KBM-7 (cell line): ENCODE data around the gene RINL.
A peak's percentile ranks its signal among the peaks of the same experiment; 100 is the strongest.
"Not testable (repeated sequence)": the region's sequence is repeated elsewhere in the genome, so short reads cannot be mapped to it uniquely, and the experiment has no call there.

Experiments used
- DNase-seq: peaks from one replicate; pipeline ENCODE4 v3.0.0-alpha.2; 2015
- in situ Hi-C: fragments of 300-500 bp; cut with MboI; formaldehyde crosslinking; loops from 2 replicates; pipeline ENCODE4 v1.14.3; 2020; ENCODE audit warnings: low sequenced_read_pairs, low pct_unique_long_range_greater_than_20kb, mixed read lengths

RINL gene

DNA sequence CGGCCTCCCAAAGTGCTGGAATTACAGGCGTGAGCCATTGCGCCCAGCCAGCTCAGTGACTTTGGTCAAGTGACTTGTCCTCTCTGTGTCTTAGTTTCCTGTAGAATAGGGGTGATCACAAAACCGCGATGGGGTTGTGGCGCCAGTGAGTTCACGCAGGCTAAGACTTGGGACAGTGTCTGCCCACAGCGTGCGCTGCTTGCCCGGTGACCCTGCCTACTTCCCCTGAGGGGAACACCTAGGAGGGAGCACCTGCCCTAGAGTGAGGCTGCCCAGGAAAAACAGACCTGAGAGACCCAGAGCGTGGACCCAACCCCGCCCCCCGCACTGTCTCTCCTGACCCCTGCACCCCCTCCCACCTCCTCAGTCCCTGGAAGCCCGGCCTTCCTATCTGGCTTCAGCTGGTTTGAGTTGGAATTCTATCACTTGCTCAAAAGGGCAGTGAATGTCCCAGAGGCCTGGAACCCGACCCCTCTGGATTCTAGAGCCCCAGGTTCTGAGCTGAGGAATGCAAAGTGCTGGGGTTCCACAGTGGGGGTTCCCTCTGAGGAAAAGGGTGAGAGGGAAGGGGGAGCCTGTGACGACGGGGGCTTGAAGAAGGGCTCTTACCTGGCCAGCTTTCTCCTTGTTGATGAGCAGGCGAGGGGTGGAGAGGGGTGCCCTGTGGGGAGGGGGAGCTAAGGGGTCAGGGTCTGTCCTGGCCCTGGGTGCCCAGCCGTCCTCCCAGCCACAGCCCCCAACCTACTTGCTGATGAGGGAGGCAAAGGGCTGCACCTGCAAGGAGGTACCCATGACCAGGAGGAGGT lies 2.2 kb upstream of the RINL start:
- no peak for DNase-seq

DNA sequence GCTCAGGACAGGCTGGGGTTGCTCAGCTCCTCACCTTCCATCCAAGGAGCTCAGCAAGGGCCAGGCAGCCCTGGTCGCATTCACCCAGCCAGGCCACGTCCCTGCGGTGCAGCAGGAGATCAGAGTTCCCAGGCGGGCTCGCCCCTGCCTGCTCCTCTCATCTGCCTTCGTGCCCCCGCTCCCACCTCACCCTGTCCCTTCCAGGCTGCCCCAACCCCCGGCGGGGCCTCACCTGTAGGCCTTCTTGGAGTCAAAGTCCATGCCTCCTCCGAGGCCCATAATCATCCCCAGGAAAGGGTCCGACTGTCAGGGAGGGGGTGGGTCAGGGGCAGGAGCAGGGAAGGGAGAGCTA lies 1.3 kb upstream of the RINL start:
- in situ Hi-C loops, result no loop called here

More for the DNA sequence above, 2.2 kb upstream of the RINL start:
- in situ Hi-C loops, result no loop called here

DNA sequence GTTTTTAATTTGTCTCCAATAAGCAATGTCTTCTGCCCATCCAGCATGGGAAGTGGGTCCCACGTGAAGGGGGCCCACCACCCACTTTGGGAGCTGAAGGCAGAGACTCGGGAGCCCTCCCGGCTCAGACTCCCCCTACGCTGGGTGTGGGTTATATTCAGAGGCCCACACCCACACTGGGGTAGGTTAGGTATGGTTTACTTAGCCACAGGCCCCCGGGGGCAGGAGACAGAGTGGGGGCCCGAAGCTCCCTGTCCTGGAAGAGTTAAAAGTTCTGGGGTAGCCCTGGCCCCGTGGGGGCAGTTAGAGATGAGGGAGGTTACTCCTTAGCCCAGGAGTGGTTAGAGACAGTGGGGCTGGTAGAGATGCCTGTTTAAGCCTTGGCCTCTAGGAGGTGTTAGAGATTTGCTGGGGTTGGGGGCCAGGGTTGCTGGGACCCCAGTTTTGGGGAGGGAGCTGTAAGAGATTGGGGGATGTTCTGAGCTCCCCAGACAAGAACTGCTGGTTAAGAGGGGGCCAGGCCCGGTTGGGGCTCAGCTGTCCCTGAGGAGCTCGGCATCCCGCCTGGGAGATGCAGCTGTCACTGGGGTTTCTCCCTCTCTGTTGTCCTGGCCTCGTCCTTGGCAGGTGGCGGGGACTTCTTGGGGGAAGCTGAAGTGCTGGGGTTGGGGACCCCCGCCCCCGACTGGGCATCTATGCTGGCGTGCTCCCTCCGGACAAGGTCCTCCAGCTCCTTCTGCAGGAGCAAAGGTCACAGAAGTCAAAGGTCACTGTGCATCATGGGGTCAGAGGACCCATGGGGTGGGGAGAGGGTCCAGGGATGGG lies 712 bp upstream of the RINL start:
- in situ Hi-C loops, result no loop called here
- no peak for DNase-seq

More for the DNA sequence above, 1.3 kb upstream of the RINL start:
- DNase-seq, result no peak

DNA sequence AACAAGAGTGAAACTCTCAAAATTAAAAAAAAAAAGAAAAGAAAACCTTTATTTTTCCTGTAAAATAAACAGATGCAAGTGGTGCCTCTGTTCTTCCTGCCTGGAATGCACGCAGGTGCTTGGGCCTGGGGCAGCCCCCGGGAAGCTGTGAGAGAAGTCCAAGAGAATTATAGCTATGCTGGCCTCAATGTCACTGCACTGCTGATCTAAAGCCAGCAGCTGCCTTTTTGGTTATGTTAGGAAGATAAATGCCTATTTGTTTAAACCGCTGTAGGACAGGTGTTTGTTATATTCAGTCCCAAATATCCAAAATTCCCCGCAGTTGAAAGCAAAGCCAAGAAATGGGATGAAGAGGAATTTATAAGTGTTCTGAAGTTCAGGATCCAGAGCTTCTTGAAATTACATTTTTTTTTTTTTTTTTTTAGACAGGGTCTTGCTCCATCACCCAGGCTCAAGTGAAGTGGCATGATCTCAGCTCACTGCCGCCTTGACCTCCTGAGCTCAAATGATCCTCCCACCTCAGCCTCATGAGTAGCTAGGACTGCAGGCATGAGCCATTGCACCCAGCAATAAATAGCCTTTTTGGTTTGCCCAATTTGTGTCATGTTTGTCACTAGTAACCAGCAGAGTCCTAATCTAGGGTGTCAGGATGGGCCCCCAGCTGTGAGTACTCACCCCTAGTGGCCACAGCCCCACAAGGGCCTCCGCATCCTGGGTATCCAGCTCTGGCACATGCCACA lies 2.2 kb downstream of the RINL start:
- no peak for DNase-seq
- in situ Hi-C loops, result no loop called here

- in situ Hi-C loops, DNase-seq: not testable (repeated sequence)
These were observed 4.7 kb downstream of the RINL start for GRCh38 chr19:38873400-38873799.

- in situ Hi-C loops, result no loop called here
- DNase-seq, result no peak
These were observed 7.5 kb downstream of the RINL start for GRCh38 chr19:38870612-38871011.

DNA sequence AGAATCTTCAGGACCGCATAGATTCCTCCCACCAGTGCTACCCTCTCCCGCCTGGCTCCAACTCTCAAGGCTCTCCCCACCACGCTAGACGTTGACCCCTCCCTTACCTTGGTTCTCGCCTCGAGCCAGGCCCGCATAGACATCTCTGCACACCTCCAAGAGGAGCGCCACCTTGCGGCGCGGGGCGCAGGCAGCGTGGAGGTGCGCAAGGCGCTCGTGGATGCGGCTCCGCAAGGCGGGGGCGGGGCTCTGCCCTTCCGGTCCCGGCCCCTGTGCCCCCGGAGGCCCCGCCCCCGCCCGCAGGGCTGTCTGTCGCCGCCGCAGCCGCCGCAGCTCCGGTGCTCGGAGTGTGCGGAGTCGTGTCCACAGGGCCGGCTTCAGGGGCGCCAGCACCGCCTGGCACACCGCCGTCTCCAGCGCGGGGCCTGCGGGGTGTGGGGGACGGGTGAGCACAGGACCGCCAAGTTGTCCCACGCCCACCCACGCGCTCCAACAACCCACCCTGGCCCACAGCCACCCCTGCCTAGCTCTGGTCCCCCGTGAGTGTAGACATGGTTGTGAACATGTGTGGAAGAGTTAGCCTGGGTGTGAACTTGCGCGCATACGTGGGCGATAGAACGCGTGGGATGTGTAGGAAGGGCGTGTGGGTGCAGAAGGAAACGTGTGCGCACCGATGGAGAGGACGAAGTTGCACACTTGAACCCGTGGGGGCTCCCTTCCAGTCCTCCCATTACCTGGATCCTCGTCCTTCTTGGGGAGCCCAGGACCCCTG lies 8.1 kb downstream of the RINL start:
- in situ Hi-C loops, result no loop called here
- peak; percentile 92 for DNase-seq

DNA sequence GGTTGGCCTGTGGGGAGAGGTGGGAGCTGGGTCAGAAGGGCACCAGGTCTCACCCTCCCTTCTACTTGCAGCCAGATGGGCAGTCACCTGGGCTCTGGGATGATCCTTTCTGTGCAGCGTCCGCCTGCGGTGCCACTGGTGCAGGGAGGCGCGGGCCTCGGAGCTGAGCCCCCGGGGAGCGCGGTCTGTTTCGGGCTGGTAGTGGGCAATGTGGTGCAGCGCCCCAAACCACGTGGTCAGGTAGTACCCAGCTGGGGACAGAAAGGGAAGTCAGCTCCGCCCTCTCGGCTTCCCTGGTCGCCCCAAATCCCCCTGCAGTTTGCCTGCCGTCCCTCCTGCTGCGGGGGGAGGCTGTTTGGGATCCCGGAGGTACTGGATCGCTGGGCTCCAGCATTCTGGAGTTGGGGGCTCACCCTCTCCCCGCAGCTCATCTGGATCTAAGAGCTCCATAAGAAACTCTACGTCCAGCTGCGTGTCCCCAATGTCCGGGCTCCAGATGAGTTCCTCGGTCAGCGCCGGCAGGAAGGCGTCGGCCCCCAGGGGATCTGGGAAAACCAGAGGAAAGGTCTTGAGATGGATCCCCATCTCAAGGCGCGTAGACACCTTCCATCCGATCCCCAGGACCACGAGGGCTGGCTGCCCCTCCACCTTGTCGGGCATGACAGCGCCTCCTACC lies 8.8 kb downstream of the RINL start:
- DNase-seq, result no peak
- in situ Hi-C loops, result no loop called here

DNA sequence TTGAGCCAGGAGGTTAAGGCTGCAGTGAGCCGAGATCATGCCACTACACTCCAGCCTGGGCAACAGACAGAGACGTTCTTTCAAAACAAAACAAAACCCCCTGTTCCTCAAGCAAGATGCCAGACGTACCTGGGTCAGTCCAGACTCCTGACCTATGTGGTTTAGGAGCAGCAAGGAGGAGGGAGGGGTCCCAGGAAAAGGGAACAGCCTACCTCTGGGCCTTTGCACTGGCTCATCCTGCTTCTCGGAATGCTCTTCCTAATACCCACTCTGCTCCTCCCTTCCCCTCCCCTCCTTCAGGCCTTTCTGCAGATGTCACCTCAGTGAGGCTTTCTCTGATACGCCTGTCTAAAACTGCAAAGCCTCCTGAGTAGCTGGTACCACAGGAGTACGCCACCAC lies 9.5 kb downstream of the RINL start:
- DNase-seq, result no peak
- in situ Hi-C loops, result no loop called here

DNA sequence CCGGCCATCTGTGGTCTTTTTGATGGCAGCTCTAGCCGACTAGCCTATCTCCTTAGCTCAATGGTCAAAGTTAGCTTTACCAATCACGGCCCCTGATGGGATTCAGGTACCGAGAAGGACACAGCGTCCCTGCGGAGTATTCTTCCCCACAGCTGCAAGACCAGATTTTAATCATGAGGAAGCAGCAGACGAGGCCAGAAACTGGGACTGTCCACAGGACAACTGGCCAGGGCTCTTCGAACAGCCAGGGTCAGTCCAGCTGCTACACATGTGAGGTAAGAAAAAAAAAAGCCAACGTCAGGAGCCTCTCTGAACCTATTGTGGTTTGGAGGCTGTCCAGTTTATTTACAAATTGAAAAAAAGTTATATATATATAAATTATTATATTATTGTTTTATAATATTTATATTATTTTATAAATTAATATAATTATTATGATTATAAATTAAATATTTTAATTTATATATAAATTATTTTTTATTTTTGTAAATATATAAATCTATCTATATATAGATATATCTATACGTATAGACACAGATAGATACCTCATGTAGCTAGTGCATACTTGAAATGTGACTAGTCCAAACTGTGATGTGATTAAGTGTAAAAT lies 10.8 kb downstream of the RINL start:
- in situ Hi-C loops, result no loop called here
- DNase-seq, result no peak

GRCh38 chr19:38862321-38863059 lies 15.6 kb downstream of the RINL start:
- in situ Hi-C loops, result no loop called here
- DNase-seq, result peak; percentile 92

DNA sequence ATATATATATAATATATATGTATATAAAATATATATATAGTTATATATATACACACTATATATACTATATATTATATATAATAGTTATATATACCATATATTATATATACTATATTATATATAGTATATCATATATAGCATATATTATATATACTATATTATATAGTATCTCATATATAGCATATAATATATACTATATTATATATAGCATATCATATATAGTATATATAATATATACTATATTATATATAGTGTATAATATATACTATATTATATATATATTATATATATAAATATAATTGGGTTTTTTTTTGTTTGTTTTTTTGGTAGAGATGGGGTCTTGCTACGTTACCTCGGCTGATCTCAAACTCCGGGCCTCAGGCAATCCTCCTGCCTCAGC lies 16.7 kb downstream of the RINL start:
- no peak for DNase-seq
- in situ Hi-C loops, result no loop called here

- in situ Hi-C loops, result not testable (repeated sequence)
These were observed 18.4 kb downstream of the RINL start for GRCh38 chr19:38859631-38860204.

GRCh38 chr19:38856813-38857212 lies 21.3 kb downstream of the RINL start:
- DNase-seq, result no peak
- in situ Hi-C loops, result no loop called here

More at GRCh38 chr19:38859631-38860204, 18.4 kb downstream of the RINL start:
- DNase-seq, result not testable (repeated sequence)

GRCh38 chr19:38855751-38856150 lies 22.3 kb downstream of the RINL start:
- in situ Hi-C loops, DNase-seq: not testable (repeated sequence)

DNA sequence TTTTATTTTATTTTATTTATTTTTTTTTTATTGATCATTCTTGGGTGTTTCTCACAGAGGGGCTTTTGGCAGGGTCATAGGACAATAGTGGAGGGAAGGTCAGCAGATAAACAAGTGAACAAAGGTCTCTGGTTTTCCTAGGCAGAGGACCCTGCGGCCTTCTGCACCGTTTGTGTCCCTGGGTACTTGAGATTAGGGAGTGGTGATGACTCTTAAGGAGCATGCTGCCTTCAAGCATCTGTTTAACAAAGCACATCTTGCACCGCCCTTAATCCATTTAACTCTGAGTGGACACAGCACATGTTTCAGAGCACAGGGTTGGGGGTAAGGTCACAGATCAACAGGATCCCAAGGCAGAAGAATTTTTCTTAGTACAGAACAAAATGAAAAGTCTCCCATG lies 23.1 kb downstream of the RINL start:
- DNase-seq, in situ Hi-C loops: not testable (repeated sequence)

DNA sequence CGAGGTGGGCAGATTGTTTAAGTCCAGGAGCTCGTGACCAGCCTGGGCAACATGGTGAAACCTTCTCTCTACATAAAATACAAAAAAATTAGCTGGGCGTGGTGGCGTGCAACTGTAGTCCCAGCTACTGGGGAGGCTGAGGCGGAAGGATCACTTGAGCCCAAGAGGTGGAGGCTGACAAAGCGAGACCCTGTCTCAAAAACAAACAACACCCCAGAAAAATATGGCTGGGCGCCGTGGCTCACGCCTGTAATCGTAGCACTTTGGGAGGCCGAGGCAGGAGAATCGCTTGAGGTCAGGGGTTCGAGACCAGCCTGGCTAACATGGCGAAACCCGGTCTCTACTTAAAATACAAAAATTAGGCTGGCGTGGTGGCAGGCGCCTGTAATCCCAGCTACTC lies 24.9 kb downstream of the RINL start:
- in situ Hi-C loops, result no loop called here
- no peak for DNase-seq
